OCI-LY1 (cell line): ENCODE results near the gene PBRM1.

ENCODE experiments used
- H2AFZ ChIP-seq: fragments of 200-600 bp; sonication (generic), shearing (Covaris generic); 2 replicates; pipeline ENCODE4 v1.6.0; 2014; ENCODE audit warnings: antibody characterized with exemption, mild to moderate bottlenecking, low read length
- H3F3A ChIP-seq: fragments of 200-600 bp; sonication (generic), shearing (Covaris generic); 2 replicates; pipeline ENCODE4 v1.6.0; 2014; ENCODE audit warnings: mild to moderate bottlenecking, antibody characterized with exemption, low read length, moderate library complexity; ENCODE audit not compliant: insufficient read depth
- H3K27ac ChIP-seq: fragments of 200-600 bp; sonication (generic); 2 replicates; pipeline ENCODE4 v1.5.1; 2014; ENCODE audit warnings: low read length, mixed run types, mild to moderate bottlenecking, low read depth; ENCODE audit not compliant: poor library complexity, severe bottlenecking
- H3K27me3 ChIP-seq: fragments of 200-600 bp; sonication (generic); 2 replicates; pipeline ENCODE4 v1.6.0; 2014; ENCODE audit warnings: antibody characterized with exemption, mild to moderate bottlenecking, low read length, moderate library complexity; ENCODE audit not compliant: insufficient read depth
- H3K36me3 ChIP-seq: fragments of 200-600 bp; sonication (generic); 2 replicates; pipeline ENCODE4 v1.6.1; 2014; ENCODE audit warnings: mild to moderate bottlenecking, antibody characterized with exemption, low read length, moderate library complexity, mixed read lengths; ENCODE audit not compliant: insufficient read depth
- H3K4me1 ChIP-seq: fragments of 200-600 bp; sonication (generic); 2 replicates; pipeline ENCODE4 v1.5.1; 2014; ENCODE audit warnings: mild to moderate bottlenecking, low read length, moderate library complexity; ENCODE audit not compliant: insufficient read depth, severe bottlenecking
- H3K4me2 ChIP-seq: fragments of 200-600 bp; sonication (generic), shearing (Covaris generic); 2 replicates; pipeline ENCODE4 v1.6.1; 2014; ENCODE audit warnings: low read length
- H3K4me3 ChIP-seq: fragments of 200-600 bp; sonication (generic); 2 replicates; pipeline ENCODE4 v1.5.1; 2014; ENCODE audit warnings: low read length, low read depth, mild to moderate bottlenecking, mixed read lengths; ENCODE audit not compliant: poor library complexity, severe bottlenecking
- H3K79me2 ChIP-seq: fragments of 200-600 bp; shearing (Covaris generic); 2 replicates; pipeline ENCODE4 v1.6.1; 2016; ENCODE audit warnings: mixed run types, low read length, mixed read lengths; ENCODE audit not compliant: insufficient read depth
- H3K9ac ChIP-seq: fragments of 200-600 bp; sonication (generic), shearing (Covaris generic); 2 replicates; pipeline ENCODE4 v1.6.1; 2014; ENCODE audit warnings: mild to moderate bottlenecking, low read length, mixed read lengths
- H3K9me2 ChIP-seq: fragments of 200-600 bp; sonication (generic), shearing (Covaris generic); 2 replicates; pipeline ENCODE4 v1.6.1; 2014; ENCODE audit warnings: low read depth, mild to moderate bottlenecking, low read length, mixed read lengths
- H3K9me3 ChIP-seq: fragments of 200-600 bp; shearing (Covaris generic); 2 replicates; pipeline ENCODE4 v1.6.1; 2014; ENCODE audit warnings: low read length, mixed read lengths
- H4K20me1 ChIP-seq: fragments of 200-600 bp; sonication (generic), shearing (Covaris generic); 2 replicates; pipeline ENCODE4 v1.6.0; 2016; ENCODE audit warnings: mild to moderate bottlenecking, low read length; ENCODE audit not compliant: insufficient read depth
- CTCF ChIP-seq: fragments of 200-600 bp; sonication (generic), shearing (Covaris generic); IDR thresholded peaks from 2 replicates; pipeline ENCODE4 v1.5.1; 2017; ENCODE audit warnings: mild to moderate bottlenecking, antibody characterized with exemption, low read length, moderate library complexity, mixed read lengths
- EZH2 ChIP-seq: fragments of 200-600 bp; sonication (generic), shearing (Covaris generic); IDR thresholded peaks from 2 replicates; pipeline ENCODE4 v1.8.0; 2017; ENCODE audit warnings: borderline replicate concordance, mixed run types, mild to moderate bottlenecking, antibody characterized with exemption, low read length, moderate library complexity, mixed read lengths

PBRM1 gene

DNA sequence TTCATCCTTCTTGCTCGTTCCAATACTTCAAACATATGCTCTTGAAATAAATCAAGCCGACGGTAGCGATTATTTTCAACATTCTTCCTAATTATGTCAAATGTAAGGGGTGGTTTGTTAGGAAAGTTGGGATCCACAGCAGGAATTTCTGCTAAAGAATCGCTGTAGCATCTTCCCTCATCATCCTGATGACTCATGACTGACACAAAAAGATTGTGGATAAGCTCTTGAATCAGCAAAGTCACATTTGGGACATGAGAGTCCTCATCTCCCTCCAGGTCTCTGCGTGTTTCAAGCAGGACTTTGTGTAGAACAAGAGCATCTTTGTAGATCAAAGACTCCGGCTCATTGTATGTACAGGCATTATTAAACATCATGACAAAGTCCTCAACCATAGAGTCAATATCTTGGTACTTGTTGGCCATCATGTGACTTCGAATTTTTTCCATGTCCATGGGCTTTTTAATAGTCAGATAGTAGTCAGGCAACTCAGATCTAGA lies 76.3 kb downstream of the PBRM1 start:
- H3K9ac ChIP-seq = no peak overlapping the region
- no peak overlapping the region for H3K4me3 ChIP-seq
- no peak overlapping the region for H3K4me2 ChIP-seq
- no peaks in the 10 kb centered on the region for H3K4me1 ChIP-seq
- no peaks in the 10 kb centered on the region for H3K9me2 ChIP-seq
- TF ChIP-seq CTCF (no peak), EZH2 (no peak)
- peaks cover 84% of the 10 kb centered on the region for H3K36me3 ChIP-seq
- H2AFZ ChIP-seq = no peak overlapping the region
- no peaks in the 10 kb centered on the region for H4K20me1 ChIP-seq
- no peaks in the 10 kb centered on the region for H3F3A ChIP-seq
- H3K27ac ChIP-seq = no peak overlapping the region
- H3K27me3 ChIP-seq = no peaks in the 10 kb centered on the region
- H3K79me2 ChIP-seq = no peaks in the 10 kb centered on the region
- no peaks in the 10 kb centered on the region for H3K9me3 ChIP-seq

GRCh38 chr3:52608337-52608736 lies 77.4 kb downstream of the PBRM1 start:
- no peak overlapping the region for H3K4me2 ChIP-seq
- no peaks in the 10 kb centered on the region for H3F3A ChIP-seq
- no peak overlapping the region for H2AFZ ChIP-seq
- no peaks in the 10 kb centered on the region for H4K20me1 ChIP-seq
- no peaks in the 10 kb centered on the region for H3K9me3 ChIP-seq
- no peak overlapping the region for H3K4me3 ChIP-seq
- H3K9ac ChIP-seq = no peak overlapping the region
- H3K9me2 ChIP-seq = no peaks in the 10 kb centered on the region
- peaks cover 88% of the 10 kb centered on the region for H3K36me3 ChIP-seq
- no peak for TF ChIP-seq EZH2
- no peak for TF ChIP-seq CTCF
- no peak overlapping the region for H3K27ac ChIP-seq
- H3K79me2 ChIP-seq = no peaks in the 10 kb centered on the region
- H3K4me1 ChIP-seq = no peaks in the 10 kb centered on the region
- H3K27me3 ChIP-seq = no peaks in the 10 kb centered on the region

DNA sequence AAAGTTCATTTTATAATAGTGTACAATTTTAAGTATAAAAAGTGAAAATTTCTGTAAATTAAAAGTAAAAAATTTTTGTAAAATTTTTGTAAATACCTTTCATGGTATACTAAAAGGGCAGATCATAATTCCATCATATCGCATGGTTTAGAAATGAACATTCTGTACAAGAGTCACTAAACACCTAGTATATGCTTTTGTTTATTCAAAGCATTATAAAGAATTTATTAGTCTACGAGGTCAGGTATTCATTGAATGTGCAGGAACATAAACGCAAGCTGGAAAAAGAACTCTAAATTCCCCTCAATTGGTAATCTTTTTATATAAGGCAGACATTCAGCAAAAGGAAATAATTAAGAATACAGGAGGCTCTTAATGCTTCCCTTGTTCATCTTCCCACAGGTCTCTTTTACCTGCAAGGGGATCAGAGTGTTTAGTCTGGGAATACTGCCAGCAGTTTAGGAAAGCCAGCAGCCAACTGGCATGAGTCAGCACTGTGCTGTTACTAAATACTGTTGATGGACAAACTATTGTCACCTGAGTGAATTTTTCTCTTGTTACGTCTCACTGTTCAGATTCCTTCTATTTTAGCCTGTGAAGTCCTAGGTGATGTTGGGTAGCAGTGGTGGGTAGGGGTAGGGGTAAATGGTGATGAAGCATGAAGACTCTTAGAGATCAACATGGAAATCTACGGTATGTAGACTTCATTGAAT lies 79.2 kb downstream of the PBRM1 start:
- H4K20me1 ChIP-seq = no peaks in the 10 kb centered on the region
- peaks cover 4% of the 10 kb centered on the region; the same call in 1 of the 2 replicates for H3K9me3 ChIP-seq
- no peaks in the 10 kb centered on the region for H3K79me2 ChIP-seq
- H3K4me1 ChIP-seq = no peaks in the 10 kb centered on the region
- H3K27me3 ChIP-seq = no peaks in the 10 kb centered on the region
- no peak overlapping the region for H3K4me2 ChIP-seq
- peaks cover 96% of the 10 kb centered on the region for H3K36me3 ChIP-seq
- H3K4me3 ChIP-seq = no peak overlapping the region
- H3K27ac ChIP-seq = no peak overlapping the region
- H3K9me2 ChIP-seq = no peaks in the 10 kb centered on the region
- no peak overlapping the region for H2AFZ ChIP-seq
- no peak for TF ChIP-seq EZH2
- no peaks in the 10 kb centered on the region for H3F3A ChIP-seq
- H3K9ac ChIP-seq = no peak overlapping the region

- no peaks in the 10 kb centered on the region for H3K4me1 ChIP-seq
- peaks cover 13% of the 10 kb centered on the region for H3K9me3 ChIP-seq
- H3K9me2 ChIP-seq = no peaks in the 10 kb centered on the region
- no peaks in the 10 kb centered on the region for H3K27me3 ChIP-seq
- peaks cover 80% of the 10 kb centered on the region for H3K36me3 ChIP-seq
- H3K9ac ChIP-seq = no peak overlapping the region
- no peaks in the 10 kb centered on the region for H3K79me2 ChIP-seq
- H3K4me2 ChIP-seq = no peak overlapping the region
- no peak for TF ChIP-seq EZH2
- TF ChIP-seq CTCF = no peak
- no peaks in the 10 kb centered on the region for H3F3A ChIP-seq
- H4K20me1 ChIP-seq = no peaks in the 10 kb centered on the region
- no peak overlapping the region for H3K4me3 ChIP-seq
- no peak overlapping the region for H3K27ac ChIP-seq
- H2AFZ ChIP-seq = no peak overlapping the region
Measured at GRCh38 chr3:52600258-52600657, 85.5 kb downstream of the PBRM1 start.
